Nephron (organoid): Measurements from ENCODE around the gene METRNL.
"Not testable (repeated sequence)": the region's sequence is repeated elsewhere in the genome, so short reads cannot be mapped to it uniquely, and the experiment has no call there.

ENCODE experiments used
- H3K27ac Mint-ChIP-seq, 3 experiments: 2 replicates each; pipeline ENCODE4 v1.8.0; 2020; ENCODE audit warnings: mixed read lengths in 3 of 3, mild to moderate bottlenecking in 2 of 3, moderate library complexity in 1 of 3
- H3K27me3 Mint-ChIP-seq: 2 replicates; pipeline ENCODE4 v1.8.0; 2021; ENCODE audit warnings: low read depth, mild to moderate bottlenecking, moderate library complexity, mixed read lengths
- H3K36me3 Mint-ChIP-seq: 2 replicates; pipeline ENCODE4 v1.8.0; 2020; ENCODE audit warnings: low read depth, mixed read lengths
- H3K4me1 Mint-ChIP-seq: 2 replicates; pipeline ENCODE4 v1.8.0; 2020; ENCODE audit warnings: mixed read lengths
- H3K4me3 Mint-ChIP-seq, 3 experiments: 2 replicates each; pipeline ENCODE4 v1.8.0; 2020; ENCODE audit warnings: mild to moderate bottlenecking in 3 of 3, mixed read lengths in 3 of 3, moderate library complexity in 2 of 3
- H3K9me3 Mint-ChIP-seq: 2 replicates; pipeline ENCODE4 v1.8.0; 2020; ENCODE audit warnings: mixed read lengths
- TF ChIP-seq, protein P1 (sequence below), 3 experiments: fragments of 200-600 bp; sonication (generic); IDR thresholded peaks; one replicate each; pipeline ENCODE4 v1.5.0; 2021; ENCODE audit warnings: antibody characterized with exemption in 3 of 3; ENCODE audit not compliant: unreplicated experiment in 3 of 3

Gene METRNL

DNA sequence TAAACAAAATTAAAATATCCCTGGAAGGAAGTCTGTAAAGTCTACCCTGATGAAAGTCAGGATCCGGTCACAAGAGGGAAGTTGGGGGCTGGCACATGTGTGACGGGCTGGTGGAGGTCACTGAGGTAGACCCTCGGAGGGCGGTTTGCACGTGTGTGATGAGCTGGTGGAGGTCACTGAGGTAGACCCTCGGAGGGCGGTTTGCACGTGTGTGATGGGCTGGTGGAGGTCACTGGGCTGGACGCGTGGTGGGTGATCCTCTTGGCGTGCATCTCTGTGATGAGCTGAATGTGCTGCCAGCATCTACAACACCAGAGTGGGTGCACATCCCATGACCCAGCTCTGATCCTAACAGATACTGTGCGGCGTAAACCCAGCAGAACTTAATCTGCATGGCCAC, 43.7 kb upstream of the METRNL start:
- Mint-ChIP-seq H3K27ac (no peak overlapping the region), H3K4me3 (no peak overlapping the region), H3K9me3 (peaks cover 13% of the 10 kb centered on the region), H3K4me1 (no peaks in the 10 kb centered on the region), H3K27me3 (no peaks in the 10 kb centered on the region), H3K36me3 (peaks cover 78% of the 10 kb centered on the region)
- TF ChIP-seq, protein P1, sequence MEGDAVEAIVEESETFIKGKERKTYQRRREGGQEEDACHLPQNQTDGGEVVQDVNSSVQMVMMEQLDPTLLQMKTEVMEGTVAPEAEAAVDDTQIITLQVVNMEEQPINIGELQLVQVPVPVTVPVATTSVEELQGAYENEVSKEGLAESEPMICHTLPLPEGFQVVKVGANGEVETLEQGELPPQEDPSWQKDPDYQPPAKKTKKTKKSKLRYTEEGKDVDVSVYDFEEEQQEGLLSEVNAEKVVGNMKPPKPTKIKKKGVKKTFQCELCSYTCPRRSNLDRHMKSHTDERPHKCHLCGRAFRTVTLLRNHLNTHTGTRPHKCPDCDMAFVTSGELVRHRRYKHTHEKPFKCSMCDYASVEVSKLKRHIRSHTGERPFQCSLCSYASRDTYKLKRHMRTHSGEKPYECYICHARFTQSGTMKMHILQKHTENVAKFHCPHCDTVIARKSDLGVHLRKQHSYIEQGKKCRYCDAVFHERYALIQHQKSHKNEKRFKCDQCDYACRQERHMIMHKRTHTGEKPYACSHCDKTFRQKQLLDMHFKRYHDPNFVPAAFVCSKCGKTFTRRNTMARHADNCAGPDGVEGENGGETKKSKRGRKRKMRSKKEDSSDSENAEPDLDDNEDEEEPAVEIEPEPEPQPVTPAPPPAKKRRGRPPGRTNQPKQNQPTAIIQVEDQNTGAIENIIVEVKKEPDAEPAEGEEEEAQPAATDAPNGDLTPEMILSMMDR (IDR thresholded peaks at IDR 0.05; ENCODE audit: unreplicated experiment in 3 of 3) = no peak

DNA sequence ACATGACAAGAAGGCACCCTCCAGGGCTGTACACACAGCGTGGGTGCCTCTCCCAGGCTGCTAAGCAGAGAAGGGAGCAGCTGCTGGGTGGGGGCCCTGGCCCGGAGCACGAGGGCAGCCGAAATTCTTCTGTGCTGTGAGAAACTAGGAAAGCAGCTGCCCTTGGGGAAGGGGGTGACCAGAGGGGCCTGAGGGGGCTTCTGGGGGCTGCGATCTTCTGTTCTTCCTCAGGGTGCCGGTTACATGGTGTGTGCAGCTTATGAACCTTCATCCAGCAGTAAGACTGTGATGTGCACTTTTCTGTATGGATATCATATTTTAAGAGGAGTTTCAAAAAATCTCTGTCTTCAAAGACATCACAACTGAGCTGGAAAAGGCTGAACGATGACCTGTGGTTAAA, 43.2 kb upstream of the METRNL start:
- TF ChIP-seq, protein P1 (IDR thresholded peaks at IDR 0.05; ENCODE audit: unreplicated experiment in 3 of 3) = no peak
- H3K4me3 Mint-ChIP-seq = no peak overlapping the region
- H3K27me3 Mint-ChIP-seq = no peaks in the 10 kb centered on the region
- H3K4me1 Mint-ChIP-seq = no peaks in the 10 kb centered on the region
- peaks cover 79% of the 10 kb centered on the region for H3K36me3 Mint-ChIP-seq
- H3K9me3 Mint-ChIP-seq = peaks cover 16% of the 10 kb centered on the region
- H3K27ac Mint-ChIP-seq = no peak overlapping the region

DNA sequence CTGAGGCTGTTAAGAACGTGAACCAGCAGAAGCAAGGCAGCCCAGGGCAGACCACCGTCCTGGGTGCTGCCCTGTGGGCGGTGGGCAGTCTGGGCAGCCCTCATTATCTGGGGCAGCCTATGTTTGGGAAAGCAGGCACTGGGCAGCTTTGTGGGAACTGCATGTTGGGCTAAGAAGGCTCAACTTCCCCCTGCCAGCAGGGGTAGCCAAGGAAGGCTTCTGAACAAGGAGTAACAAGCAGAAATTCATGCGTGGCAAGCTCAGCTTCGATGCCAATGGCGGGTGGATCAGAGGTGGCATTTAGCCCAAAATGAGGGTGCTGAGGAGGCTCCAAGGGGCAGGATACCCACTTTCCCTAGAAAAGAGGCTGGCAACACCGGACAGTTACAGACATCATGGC, 42.7 kb upstream of the METRNL start:
- TF ChIP-seq, protein P1 (IDR thresholded peaks at IDR 0.05; ENCODE audit: unreplicated experiment in 3 of 3) = no peak
- no peaks in the 10 kb centered on the region for H3K27me3 Mint-ChIP-seq
- H3K9me3 Mint-ChIP-seq = peaks cover 21% of the 10 kb centered on the region
- no peak overlapping the region for H3K27ac Mint-ChIP-seq
- no peak overlapping the region for H3K4me3 Mint-ChIP-seq
- H3K36me3 Mint-ChIP-seq = peaks cover 80% of the 10 kb centered on the region
- no peaks in the 10 kb centered on the region for H3K4me1 Mint-ChIP-seq

DNA sequence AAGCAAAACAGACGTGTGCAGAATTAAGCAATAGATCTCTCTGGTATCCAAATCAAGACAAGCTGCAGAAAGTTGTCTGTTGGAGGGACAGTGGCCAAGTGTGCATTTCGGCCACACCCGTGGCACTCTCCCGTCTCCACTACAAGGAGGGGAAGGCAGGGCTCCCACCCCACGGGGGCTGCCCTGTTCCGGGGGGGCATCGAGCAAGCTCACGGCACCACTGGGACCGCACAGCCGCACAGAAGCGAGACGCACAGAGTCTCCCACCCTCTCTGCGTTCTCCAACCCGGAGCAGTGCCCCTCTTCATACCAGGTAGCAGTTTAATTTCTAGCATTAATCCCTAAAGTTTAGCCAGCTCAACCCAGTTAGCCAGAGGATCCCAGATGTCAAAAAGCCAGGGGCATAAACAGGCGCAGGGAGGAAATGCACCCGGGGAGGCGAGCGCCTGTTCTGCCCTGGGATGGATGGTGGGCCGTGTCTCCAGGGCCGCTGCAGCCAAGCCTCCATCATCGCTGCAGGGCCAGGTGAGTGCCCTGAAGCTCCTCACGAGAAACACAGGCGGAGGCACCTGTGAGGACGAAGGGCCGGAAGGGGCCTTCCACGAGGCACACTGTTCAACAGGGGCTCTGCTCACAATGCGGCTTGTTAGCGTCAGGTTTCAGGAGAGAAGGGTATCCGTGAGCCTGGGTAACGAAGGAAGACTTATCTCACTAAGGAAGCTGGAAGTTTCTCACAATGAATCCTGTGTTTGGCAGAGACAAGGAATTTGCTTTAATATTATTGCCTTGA, 42.1 kb upstream of the METRNL start:
- Mint-ChIP-seq H3K27me3 (no peaks in the 10 kb centered on the region), H3K9me3 (peaks cover 25% of the 10 kb centered on the region), H3K27ac (peak overlapping the region; percentile 2 to 68 (median 43)), H3K4me3 (no peak overlapping the region), H3K36me3 (peaks cover 85% of the 10 kb centered on the region), H3K4me1 (no peaks in the 10 kb centered on the region)
- TF ChIP-seq, protein P1 (IDR thresholded peaks at IDR 0.05; ENCODE audit: unreplicated experiment in 3 of 3) = no peak

DNA sequence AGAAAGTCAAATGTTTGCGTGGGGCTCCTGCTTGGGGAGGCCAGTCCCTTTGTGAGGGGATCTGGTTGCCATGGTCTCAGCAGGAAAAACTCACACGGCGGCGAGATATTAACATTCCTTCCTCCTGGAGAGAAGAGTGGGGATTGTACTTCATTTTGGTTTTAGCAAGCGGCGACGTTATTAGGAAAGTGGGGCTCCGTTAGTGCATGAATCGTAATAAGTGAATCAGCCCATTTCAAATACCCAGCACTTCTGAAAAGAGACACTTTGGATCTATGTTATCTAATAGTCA, 41.6 kb upstream of the METRNL start:
- Mint-ChIP-seq H3K9me3 (peaks cover 30% of the 10 kb centered on the region), H3K4me3 (no peak overlapping the region), H3K4me1 (no peaks in the 10 kb centered on the region), H3K27ac (peak overlapping the region; percentile 2 to 68 (median 43)), H3K36me3 (peaks cover 85% of the 10 kb centered on the region), H3K27me3 (no peaks in the 10 kb centered on the region)
- TF ChIP-seq, protein P1 (IDR thresholded peaks at IDR 0.05; ENCODE audit: unreplicated experiment in 3 of 3) = no peak

DNA sequence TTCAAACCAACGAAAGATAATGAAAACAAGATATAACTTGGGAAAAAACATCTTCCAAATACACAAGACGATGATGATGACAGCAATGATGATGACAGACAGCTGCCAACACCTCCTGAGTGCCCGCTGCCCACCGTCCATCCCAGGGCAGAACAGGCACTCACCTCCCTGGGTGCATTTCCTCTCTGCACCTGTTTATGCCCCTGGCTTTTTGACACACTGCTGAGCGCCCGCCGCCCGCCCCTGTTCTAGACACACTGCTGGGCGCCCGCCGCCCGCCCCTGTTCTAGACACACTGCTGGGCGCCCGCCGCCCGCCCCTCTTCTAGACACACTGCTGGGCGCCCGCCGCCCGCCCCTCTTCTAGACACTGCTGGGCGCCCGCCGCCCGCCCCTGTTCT, 40.4 kb upstream of the METRNL start:
- Mint-ChIP-seq H3K9me3 (peaks cover 42% of the 10 kb centered on the region), H3K36me3 (peaks cover 88% of the 10 kb centered on the region)
- not testable (repeated sequence) for H3K4me1 Mint-ChIP-seq, H3K4me3 Mint-ChIP-seq, H3K27ac Mint-ChIP-seq, H3K27me3 Mint-ChIP-seq
